GM12873 (cell line): Measurements from ENCODE around the gene STON1.

Experiments
- CTCF ChIP-seq: IDR thresholded peaks from 2 replicates; pipeline ENCODE4 v1.5.1; 2012; ENCODE audit warnings: low read depth, mild to moderate bottlenecking, moderate library complexity, low read length, control low read depth; ENCODE audit not compliant: insufficient read depth; ENCODE audit errors: missing control alignments

The STON1 gene

GRCh38 chr2:48578313-48578712 is 48.4 kb downstream of the STON1 start:
- no peak for TF ChIP-seq CTCF

DNA sequence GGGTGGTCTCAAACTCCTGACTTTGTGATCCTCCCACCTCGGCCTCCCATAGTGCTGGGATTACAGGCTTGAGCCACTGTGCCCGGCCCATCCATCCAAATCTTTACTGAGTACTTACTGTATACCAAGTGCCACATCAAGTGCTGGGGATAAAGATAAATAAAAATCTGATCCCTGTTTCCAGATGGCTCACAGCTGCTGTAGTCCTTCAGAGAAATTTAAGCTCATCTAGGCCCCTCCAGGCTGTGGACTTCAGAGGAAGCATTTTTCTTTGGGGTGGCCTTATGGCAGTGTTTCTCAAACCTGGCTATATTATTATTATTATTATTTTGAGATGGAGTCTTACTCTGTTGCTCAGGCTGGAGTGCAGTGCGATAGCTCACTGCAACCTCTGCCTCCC is 54.0 kb downstream of the STON1 start:
- no peak for TF ChIP-seq CTCF

DNA sequence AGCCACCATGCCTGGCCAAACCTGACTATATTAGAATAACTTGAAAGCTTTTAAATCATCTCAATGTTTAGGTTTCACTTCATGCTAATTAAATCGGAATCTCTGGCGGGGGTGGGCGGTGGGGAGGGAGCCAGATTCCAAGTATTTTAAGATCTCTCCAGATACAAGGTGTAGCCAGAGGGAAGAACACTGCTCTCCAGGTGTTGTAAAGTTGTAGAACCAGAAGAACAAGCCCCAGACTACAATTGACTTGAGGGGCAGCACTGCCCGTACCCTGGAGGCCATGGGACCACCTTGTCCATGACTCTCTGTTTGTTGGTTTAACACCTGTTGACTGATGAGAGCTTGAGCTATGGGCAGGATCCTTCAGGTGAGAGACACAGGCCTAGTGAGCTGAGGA is 54.6 kb downstream of the STON1 start:
- TF ChIP-seq CTCF, result no peak

DNA sequence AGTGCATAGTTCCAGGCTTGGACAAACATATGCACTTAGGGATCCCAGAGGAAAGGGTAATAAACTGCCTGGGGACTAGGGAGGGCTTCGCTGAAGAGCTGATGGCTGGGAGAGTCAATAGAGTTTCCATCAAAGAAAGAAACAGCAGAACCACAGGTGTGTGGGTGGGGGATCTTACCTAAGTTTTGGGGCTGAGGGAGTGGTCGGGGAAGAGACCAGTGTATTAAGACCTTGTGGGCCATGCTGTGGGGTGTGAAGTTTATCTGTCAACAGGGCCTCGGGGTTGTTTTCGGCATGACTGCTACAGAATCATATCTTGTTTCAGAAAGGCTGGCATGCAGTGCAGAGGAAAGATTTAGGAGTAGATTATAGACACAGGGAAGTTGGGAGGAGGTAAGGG is 56.5 kb downstream of the STON1 start:
- no peak for TF ChIP-seq CTCF

GRCh38 chr2:48587560-48587959 is 57.6 kb downstream of the STON1 start:
- no peak for TF ChIP-seq CTCF

DNA sequence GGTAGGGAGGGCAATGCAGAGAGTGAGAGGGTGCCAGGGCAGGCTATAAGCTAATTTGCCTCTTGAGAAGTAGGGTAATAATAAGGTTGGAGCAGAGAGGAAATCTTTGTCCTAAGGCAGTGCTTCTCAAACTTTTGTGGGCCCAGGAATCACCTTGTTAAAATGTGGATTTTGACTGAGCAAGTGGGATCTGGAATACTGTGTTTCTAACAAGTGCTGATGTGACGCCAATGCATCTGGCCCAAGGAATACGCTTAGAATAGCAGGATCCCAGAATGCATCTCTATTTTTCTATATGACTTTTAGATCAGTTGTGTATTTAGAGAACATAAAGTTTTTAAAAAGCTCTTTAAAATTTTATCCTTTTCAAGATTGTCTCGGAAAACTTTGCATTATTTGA is 58.0 kb downstream of the STON1 start:
- no peak for TF ChIP-seq CTCF

DNA sequence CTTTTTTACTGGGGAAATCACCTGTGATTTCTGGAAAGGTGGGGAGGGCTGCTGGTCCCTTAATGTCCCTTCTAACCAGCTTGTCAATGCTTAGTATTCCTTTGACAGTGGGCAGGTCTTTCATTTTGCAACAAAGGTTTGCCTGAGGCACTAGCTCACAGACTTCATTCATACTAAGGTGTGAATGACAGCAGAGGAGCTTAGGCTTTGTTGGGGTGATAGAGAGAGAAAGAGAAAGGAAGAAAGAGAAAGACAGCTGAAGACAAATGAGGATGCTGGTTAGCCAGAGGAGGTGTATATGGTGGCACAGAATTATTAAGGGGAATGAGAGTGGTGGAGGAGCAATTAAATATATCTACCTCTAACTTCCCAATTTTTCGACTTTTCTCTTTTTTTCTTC is 58.8 kb downstream of the STON1 start:
- no peak for TF ChIP-seq CTCF
